Rectal smooth muscle tissue (tissue), 1 donor: ENCODE measurements around the gene ZNF584.
A peak's percentile ranks its signal among the peaks of the same experiment; 100 is the strongest.
"Not testable (repeated sequence)": the region's sequence is repeated elsewhere in the genome, so short reads cannot be mapped to it uniquely, and the experiment has no call there.

Source experiments
- H3K27ac ChIP-seq: one replicate; pipeline ENCODE4 v1.7.0; 2013; ENCODE audit warnings: low read depth, low read length, inconsistent platforms
- H3K27me3 ChIP-seq: one replicate; pipeline ENCODE4 v1.7.0; 2013; ENCODE audit warnings: low read length; ENCODE audit not compliant: control insufficient read depth, insufficient read depth
- H3K36me3 ChIP-seq: one replicate; pipeline ENCODE4 v1.7.0; 2013; ENCODE audit warnings: low read length; ENCODE audit not compliant: control insufficient read depth, insufficient read depth
- H3K4me1 ChIP-seq: one replicate; pipeline ENCODE4 v1.7.0; 2013; ENCODE audit warnings: low read length; ENCODE audit not compliant: control insufficient read depth, insufficient read depth
- H3K4me3 ChIP-seq: one replicate; pipeline ENCODE4 v1.7.0; 2013; ENCODE audit warnings: low read length
- H3K9ac ChIP-seq: one replicate; pipeline ENCODE4 v1.7.0; 2013; ENCODE audit warnings: low read length

The ZNF584 gene

DNA sequence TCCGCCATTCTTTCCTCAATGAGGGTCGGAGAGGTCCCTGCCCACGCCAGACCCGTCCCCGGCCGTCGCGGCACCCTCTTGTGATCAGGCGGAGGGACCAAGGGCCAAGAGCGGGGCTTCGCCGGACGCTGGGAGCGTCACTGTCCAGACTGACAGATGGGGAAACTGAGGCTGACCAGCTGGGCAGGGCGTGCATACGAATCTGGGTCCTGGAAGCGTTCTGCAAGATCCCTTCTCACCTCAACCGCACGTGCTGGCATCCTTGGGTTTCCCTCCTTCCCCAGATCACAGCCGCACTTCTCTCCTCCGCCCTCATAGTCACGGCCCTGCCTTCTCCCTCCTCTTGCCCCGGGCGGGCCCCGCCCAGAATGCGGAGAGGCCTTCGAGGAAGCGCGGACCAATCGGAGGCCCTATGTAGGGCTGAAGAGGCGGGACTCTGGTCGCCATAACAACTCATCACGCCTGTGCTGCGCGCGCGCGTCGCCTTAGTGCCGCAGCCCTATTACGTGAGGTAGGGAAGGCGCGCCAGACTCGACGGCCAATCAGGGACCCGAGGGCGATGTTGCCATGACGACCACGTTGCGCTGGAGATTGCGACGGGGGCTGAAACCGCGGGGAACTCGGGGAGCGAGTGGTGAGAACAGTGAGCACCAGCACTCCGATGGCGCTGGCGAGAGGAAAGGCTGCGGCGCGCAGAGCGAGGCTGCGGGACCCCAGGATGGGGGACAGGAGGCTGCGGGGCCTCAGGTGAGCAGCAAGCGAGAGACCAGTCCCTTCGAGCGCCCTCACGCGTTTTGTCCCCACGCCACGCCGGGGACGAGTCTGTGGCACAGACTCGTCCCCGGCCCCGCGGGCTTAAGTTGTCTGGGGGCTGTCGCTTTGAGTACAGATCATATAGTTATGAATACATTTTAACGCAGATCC, 7.3 kb upstream of the ZNF584 start:
- H3K4me1 ChIP-seq: peaks cover 7% of the 10 kb centered on the region
- H3K9ac ChIP-seq: peak overlapping the region; percentile 36
- peak overlapping the region; percentile 48 for H3K27ac ChIP-seq
- H3K4me3 ChIP-seq: peak overlapping the region; percentile 91
- no peaks in the 10 kb centered on the region for H3K36me3 ChIP-seq
- peaks cover 11% of the 10 kb centered on the region for H3K27me3 ChIP-seq

DNA sequence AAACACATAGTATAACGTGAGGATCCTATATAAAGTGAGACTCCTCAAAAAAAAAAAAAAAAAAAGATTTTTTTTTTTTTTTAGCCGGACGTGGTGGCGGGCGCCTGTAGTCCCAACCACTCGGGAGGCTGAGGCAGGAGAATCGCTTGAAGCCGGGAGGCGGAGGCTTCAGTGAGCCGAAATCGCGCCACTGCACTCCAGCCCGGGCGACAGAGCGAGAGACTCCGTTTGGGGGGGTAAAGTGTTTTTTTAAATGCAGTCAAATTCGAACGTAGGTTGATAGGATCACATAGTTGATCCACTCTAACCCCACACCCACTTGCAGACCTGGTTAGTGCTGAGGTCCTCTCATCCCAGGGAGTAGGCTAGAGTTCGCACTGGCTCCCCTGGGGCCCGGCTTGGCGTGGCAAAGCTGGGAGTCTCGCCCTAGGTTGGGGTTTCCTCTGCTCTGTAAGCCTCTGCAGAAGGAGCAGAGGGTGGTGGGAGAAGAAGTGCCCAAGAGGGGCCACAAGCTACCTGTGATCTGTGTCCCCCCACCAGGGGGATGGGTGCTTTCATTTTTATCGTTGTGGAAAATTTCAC, 6.5 kb upstream of the ZNF584 start:
- peak overlapping the region; percentile 80 for H3K4me3 ChIP-seq
- H3K36me3 ChIP-seq: no peaks in the 10 kb centered on the region
- peaks cover 9% of the 10 kb centered on the region for H3K27me3 ChIP-seq
- H3K27ac ChIP-seq: no peak overlapping the region
- H3K9ac ChIP-seq: no peak overlapping the region
- H3K4me1 ChIP-seq: peaks cover 7% of the 10 kb centered on the region

DNA sequence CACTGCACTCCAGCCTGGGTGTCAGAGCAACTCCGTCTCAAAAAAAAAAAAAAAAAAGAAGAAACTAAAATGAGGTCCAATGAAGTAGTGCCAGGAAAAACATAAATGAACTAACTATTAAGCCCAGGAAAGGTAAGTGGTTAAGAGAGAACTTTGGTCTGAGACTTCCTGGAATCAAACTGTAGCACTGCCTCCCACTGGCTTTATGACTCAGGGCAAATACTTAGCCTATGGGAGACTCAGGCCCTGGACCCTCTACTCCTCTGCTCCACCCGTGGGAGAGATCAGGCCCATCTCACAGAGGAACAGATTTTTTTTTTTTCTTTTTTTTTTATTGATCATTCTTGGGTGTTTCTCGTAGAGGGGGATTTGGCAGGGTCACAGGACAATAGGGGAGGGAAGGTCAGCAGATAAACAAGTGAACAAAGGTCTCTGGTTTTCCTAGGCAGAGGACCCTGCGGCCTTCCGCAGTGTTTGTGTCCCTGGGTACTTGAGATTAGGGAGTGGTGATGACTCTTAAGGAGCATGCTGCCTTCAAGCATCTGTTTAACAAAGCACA, 4.5 kb upstream of the ZNF584 start:
- H3K4me3 ChIP-seq, H3K27ac ChIP-seq, H3K27me3 ChIP-seq, H3K9ac ChIP-seq, H3K36me3 ChIP-seq: not testable (repeated sequence)
- H3K4me1 ChIP-seq: peaks cover 12% of the 10 kb centered on the region

DNA sequence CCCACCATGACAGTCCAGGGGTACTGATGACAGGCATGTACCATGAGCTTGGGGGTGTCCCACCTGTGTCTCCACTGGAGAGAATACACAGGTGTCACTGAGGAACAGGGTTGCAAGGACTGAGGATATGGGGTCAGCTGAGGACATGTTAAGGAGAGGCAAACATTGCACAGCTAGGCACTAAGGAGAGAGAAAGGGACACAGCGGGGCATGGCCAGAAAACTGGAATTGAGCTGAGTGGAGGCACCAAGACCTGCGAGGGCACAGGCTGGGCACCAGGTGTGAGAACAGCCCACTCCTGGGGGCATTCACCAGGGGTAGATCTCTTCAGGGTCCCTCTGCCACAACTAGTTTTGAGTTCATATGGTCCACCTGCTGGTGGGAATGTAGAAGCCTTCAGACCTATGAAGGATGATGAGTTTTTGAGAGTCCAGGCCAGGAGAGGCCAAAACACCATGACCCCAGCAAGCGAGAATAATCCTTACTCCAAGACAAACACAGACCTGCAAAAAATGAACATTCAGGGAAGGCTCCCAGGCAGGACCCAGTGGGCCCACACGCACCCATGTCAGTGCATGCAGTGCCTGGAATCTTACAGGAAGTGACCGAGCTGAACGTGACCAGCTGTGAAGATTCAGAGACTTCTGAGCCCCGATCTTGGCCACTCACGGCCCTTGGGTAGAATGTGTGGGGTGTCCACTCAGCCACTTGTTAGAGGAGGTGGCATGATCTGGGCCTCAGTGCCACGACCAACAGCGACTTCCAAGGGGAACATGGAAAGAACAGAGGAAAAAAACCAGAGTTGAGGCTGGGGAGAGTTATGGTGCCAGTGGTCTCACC, 1.4 kb upstream of the ZNF584 start:
- Histone ChIP-seq H3K27me3 (no peaks in the 10 kb centered on the region), H3K4me3 (peak overlapping the region; percentile 95), H3K9ac (no peak overlapping the region), H3K27ac (no peak overlapping the region), H3K36me3 (no peaks in the 10 kb centered on the region), H3K4me1 (peaks cover 12% of the 10 kb centered on the region)

DNA sequence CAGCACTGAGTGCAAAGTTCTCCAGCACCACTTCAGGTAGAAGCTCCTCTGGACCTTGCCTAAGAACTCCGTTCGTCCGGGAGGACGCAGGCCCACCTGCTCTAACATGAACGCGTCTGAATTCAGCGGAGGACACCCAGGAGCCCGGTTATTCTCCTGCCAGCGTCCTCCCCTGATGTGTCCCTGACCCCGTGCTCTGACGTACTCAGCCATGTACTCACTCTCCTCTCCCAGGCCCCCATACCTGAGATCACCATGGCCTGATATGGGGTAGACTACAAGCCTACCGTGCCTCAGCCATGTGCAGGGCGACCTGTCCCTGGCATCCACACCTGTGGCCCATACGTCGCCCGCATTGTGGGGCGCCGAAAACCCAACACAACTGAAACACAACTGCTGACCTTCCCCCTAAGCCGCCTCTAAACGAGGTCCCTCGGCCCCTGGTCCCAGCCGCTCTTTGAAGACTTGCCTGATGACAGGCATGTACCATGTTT, 744 bp upstream of the ZNF584 start:
- Histone ChIP-seq H3K4me3 (peak overlapping the region; percentile 95), H3K27ac (peak overlapping the region; percentile 88), H3K36me3 (no peaks in the 10 kb centered on the region), H3K4me1 (peaks cover 12% of the 10 kb centered on the region), H3K27me3 (no peaks in the 10 kb centered on the region), H3K9ac (peak overlapping the region; percentile 82)

DNA sequence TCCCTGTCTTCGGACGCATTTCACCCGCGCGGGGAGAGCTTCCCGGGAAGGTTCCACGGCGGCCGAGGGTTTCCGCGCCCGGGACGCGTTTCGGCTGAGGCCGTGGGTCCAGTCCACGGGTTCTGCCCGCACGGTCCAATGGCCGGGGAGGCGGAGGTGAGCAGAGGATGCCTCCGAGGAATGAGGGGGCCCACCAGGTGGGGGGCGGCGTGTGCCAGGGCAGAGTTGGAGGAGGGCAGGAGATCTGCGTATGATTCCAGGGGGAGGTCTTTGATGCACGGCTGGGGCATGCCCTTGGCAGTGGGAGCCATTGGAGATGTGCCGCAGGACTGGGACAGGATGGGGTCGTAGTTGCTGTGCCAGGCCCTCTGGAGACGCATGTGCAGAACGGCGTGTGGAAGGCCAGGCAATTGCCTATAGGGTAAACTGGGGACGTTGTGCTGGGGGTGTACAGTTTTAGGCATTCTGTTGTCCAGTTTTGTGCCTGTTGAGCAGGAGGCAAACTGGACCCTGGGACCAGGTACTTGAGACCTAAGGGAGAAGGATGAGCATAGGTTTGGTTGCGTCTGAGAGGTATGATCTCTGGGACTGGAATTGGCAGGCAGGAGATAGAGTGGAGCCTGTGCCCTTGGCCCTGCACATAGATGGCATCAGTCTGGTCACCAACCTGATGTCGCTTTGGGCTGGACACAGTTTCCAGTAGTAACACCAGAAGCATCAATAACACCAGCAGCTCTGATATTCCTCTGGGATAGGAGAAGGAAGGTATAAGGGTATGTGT, 751 bp downstream of the ZNF584 start:
- peak overlapping the region; percentile 95 for H3K4me3 ChIP-seq
- no peaks in the 10 kb centered on the region for H3K36me3 ChIP-seq
- H3K9ac ChIP-seq: peak overlapping the region; percentile 49
- no peaks in the 10 kb centered on the region for H3K27me3 ChIP-seq
- peaks cover 12% of the 10 kb centered on the region for H3K4me1 ChIP-seq
- H3K27ac ChIP-seq: peak overlapping the region; percentile 88

DNA sequence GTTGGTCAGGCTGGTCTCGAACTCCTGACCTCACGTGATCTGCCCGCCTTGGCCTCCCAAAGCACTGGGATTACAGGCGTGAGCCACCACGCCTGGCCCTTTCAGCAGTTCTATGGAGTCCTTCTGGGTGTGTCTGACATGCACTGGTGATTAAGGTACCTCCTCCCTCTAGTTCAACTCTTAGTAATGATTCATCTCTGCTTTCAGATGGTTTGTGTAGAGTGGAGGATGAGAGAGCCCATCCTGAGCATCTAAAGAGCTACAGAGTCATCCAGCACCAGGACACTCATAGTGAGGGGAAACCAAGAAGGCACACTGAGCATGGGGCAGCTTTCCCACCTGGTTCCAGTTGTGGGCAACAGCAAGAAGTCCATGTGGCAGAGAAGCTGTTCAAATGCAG, 8.2 kb downstream of the ZNF584 start:
- no peaks in the 10 kb centered on the region for H3K4me1 ChIP-seq
- H3K27ac ChIP-seq: no peak overlapping the region
- peaks cover 24% of the 10 kb centered on the region for H3K36me3 ChIP-seq
- H3K4me3 ChIP-seq: no peak overlapping the region
- no peaks in the 10 kb centered on the region for H3K27me3 ChIP-seq
- no peak overlapping the region for H3K9ac ChIP-seq

DNA sequence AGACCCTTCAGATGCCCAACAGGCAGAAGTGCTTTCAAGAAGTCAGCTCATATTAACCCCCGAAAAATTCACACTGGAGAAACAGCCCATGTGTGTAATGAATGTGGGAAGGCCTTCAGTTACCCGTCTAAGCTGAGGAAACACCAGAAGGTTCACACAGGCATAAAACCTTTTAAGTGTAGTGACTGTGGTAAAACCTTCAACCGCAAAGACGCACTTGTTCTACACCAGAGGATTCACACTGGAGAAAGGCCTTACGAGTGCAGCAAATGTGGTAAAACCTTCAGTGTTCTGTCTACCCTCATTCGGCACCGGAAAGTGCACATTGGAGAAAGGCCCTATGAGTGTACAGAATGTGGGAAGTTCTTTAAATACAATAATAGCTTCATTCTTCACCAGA, 8.6 kb downstream of the ZNF584 start:
- no peaks in the 10 kb centered on the region for H3K27me3 ChIP-seq
- H3K27ac ChIP-seq: no peak overlapping the region
- H3K9ac ChIP-seq: no peak overlapping the region
- H3K36me3 ChIP-seq: peaks cover 24% of the 10 kb centered on the region
- H3K4me3 ChIP-seq: no peak overlapping the region
- H3K4me1 ChIP-seq: no peaks in the 10 kb centered on the region

DNA sequence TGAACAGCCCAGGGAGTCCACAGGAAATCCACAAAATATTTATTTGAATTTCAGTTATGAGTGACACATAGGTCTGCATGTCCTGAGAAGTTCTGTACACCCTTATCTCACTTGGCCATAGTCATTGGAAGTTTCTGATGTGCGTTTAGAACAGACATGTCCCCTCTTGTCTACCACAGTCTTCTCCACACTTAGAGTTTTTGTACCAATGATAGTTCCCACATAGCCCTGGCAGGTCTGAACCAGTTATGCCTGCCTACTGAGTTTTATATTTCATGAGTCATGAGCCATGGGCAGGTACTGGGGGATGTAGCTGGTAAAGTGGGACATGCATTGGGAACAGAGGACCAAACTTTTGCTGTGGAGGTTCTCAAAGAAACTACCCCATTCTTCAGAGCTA, 20.2 kb downstream of the ZNF584 start:
- Histone ChIP-seq H3K4me1 (no peaks in the 10 kb centered on the region), H3K36me3 (peaks cover 10% of the 10 kb centered on the region), H3K27me3 (no peaks in the 10 kb centered on the region), H3K9ac (no peak overlapping the region), H3K4me3 (no peak overlapping the region), H3K27ac (no peak overlapping the region)

DNA sequence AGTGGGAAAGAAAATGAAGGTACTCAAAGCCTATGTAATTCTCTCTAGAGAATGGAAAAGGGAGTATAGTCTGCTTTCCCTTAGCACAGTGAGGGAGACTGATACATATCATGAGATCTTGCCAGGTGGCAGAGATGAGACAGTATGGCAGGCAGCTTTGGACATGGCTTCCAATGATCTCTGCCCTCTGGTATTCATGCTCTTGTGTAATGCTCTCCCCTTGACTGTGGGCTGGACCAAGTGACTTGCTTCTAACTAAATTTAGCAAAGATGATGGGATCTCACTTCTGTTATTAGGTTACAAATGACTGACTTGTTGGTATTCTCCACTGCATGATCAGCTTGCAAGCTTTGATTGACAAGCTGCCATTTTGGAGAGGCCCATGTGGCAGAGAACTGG, 21.3 kb downstream of the ZNF584 start:
- Histone ChIP-seq H3K27me3 (no peaks in the 10 kb centered on the region), H3K36me3 (peaks cover 21% of the 10 kb centered on the region), H3K27ac (no peak overlapping the region), H3K4me1 (no peaks in the 10 kb centered on the region), H3K9ac (no peak overlapping the region), H3K4me3 (no peak overlapping the region)

DNA sequence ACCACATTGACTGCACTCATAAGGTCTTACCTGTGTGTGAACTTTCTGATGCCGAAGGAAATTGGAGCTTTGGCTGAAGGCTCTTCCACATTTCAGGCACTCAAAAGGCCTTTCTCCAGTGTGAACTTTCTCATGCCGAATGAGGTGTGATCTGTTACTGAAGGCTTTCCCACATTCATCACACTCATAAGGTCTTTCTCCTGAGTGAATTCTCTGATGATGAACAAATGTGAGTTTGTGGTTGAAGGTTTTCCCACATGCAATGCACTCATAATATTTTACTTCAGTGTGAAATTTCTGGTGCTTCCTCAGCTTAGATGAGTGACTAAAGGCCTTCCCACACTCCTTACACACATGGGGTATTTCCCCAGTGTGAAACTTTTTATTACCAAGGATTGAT, 25.8 kb downstream of the ZNF584 start:
- no peak overlapping the region for H3K27ac ChIP-seq
- H3K4me3 ChIP-seq: no peak overlapping the region
- no peaks in the 10 kb centered on the region for H3K27me3 ChIP-seq
- peaks cover 46% of the 10 kb centered on the region for H3K36me3 ChIP-seq
- H3K9ac ChIP-seq: no peak overlapping the region
- no peaks in the 10 kb centered on the region for H3K4me1 ChIP-seq
